MM.1S (cell line): ENCODE data around the gene IPO11.

ENCODE experiments used
- DNase-seq: peaks from one replicate; pipeline ENCODE4 v3.0.0-alpha.2; 2015
- H2AFZ ChIP-seq: fragments of 300-600 bp; sonication (generic); 2 replicates; pipeline ENCODE4 v1.6.0; 2016; ENCODE audit warnings: antibody characterized with exemption, low read length
- H3F3A ChIP-seq: fragments of 300-600 bp; sonication (generic); 2 replicates; pipeline ENCODE4 v1.6.1; 2016; ENCODE audit warnings: mild to moderate bottlenecking, antibody characterized with exemption, low read length, moderate library complexity, mixed read lengths; ENCODE audit not compliant: insufficient read depth
- H3K27ac ChIP-seq: fragments of 300-600 bp; sonication (generic); 2 replicates; pipeline ENCODE4 v1.5.1; 2016; ENCODE audit warnings: mild to moderate bottlenecking, low read length
- H3K27me3 ChIP-seq: fragments of 300-600 bp; sonication (generic); replicated peaks from 2 replicates; pipeline ENCODE4 v1.6.0; 2016; ENCODE audit warnings: low read length; ENCODE audit not compliant: insufficient read depth
- H3K36me3 ChIP-seq: fragments of 300-600 bp; sonication (generic); replicated peaks from 2 replicates; pipeline ENCODE4 v1.6.1; 2016; ENCODE audit warnings: mild to moderate bottlenecking, low read length, mixed read lengths; ENCODE audit not compliant: insufficient read depth
- H3K4me1 ChIP-seq: fragments of 300-600 bp; sonication (generic); 2 replicates; pipeline ENCODE4 v1.6.1; 2016; ENCODE audit warnings: low read length, mixed read lengths
- H3K4me2 ChIP-seq: fragments of 300-600 bp; sonication (generic); 2 replicates; pipeline ENCODE4 v1.6.0; 2016; ENCODE audit warnings: low read depth, low read length
- H3K4me3 ChIP-seq: fragments of 300-600 bp; sonication (generic); 2 replicates; pipeline ENCODE4 v1.5.1; 2016; ENCODE audit warnings: low read length, mixed read lengths
- H3K79me2 ChIP-seq: fragments of 300-600 bp; sonication (generic); 2 replicates; pipeline ENCODE4 v1.6.1; 2016; ENCODE audit warnings: mixed run types, low read length, mixed read lengths
- H3K9ac ChIP-seq: fragments of 300-600 bp; sonication (generic); 2 replicates; pipeline ENCODE4 v1.6.1; 2016; ENCODE audit warnings: low read length, mixed read lengths
- H3K9me2 ChIP-seq: fragments of 300-600 bp; sonication (generic); replicated peaks from 2 replicates; pipeline ENCODE4 v1.6.1; 2016; ENCODE audit warnings: mild to moderate bottlenecking, low read length, mixed read lengths; ENCODE audit not compliant: insufficient read depth
- H3K9me3 ChIP-seq: fragments of 300-600 bp; sonication (generic); replicated peaks from 2 replicates; pipeline ENCODE4 v1.6.1; 2016; ENCODE audit warnings: mild to moderate bottlenecking, low read length, mixed read lengths; ENCODE audit not compliant: insufficient read depth
- H4K20me1 ChIP-seq: fragments of 300-600 bp; sonication (generic); 2 replicates; pipeline ENCODE4 v1.6.1; 2016; ENCODE audit warnings: mild to moderate bottlenecking, low read length, moderate library complexity, mixed read lengths; ENCODE audit not compliant: insufficient read depth
- CTCF ChIP-seq: fragments of 300-600 bp; sonication (generic); IDR thresholded peaks from 2 replicates; pipeline ENCODE4 v1.5.1; 2016; ENCODE audit warnings: antibody characterized with exemption, low read length, mixed read lengths
- EZH2 ChIP-seq: fragments of 300-600 bp; sonication (generic); optimal IDR thresholded peaks from 2 replicates; pipeline ENCODE3; 2017; ENCODE audit warnings: low read depth, mild to moderate bottlenecking, antibody characterized with exemption, low read length, mixed read lengths
- EZH2phosphoT487 ChIP-seq: fragments of 300-600 bp; sonication (generic); IDR thresholded peaks from 2 replicates; pipeline ENCODE4 v1.6.1; 2018; ENCODE audit warnings: antibody characterized with exemption, low read length

IPO11 gene

GRCh38 chr5:62432621-62433064, 20.1 kb downstream of the IPO11 start:
- H2AFZ ChIP-seq = no peak overlapping the region
- H3K27ac ChIP-seq = no peak overlapping the region
- H3K79me2 ChIP-seq = peaks cover 87% of the 10 kb centered on the region
- H3K4me2 ChIP-seq = no peak overlapping the region
- H3K36me3 ChIP-seq = no peaks in the 10 kb centered on the region
- H3K9ac ChIP-seq = no peak overlapping the region
- no peaks in the 10 kb centered on the region for H3K4me1 ChIP-seq
- TF ChIP-seq EZH2 (no peak), CTCF (no peak), EZH2phosphoT487 (no peak)
- H4K20me1 ChIP-seq = no peaks in the 10 kb centered on the region
- no peaks in the 10 kb centered on the region for H3K27me3 ChIP-seq
- no peaks in the 10 kb centered on the region for H3K9me2 ChIP-seq
- no peak overlapping the region for H3K4me3 ChIP-seq
- no peaks in the 10 kb centered on the region for H3F3A ChIP-seq
- DNase-seq = no peak
- H3K9me3 ChIP-seq = no peaks in the 10 kb centered on the region

DNA sequence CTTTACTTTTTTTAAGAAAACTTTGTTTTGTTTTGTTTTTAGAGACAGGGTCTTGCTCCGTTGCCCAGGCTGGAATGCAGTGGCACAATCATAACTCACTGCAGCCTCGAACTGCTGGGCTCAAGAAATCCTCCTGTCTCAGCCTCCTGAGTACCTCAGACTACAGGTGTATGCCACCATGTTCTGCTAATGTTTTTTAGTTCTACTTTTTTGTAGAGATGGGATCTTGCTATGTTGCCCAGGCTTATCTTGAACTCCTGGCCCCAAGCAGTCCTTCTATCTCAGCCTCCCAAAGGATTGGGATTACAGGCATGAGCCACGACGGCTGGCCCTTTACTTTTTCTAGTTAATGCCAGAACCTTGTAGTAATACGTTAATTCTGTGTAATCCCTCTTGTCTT, 36.0 kb downstream of the IPO11 start:
- no peak overlapping the region for H3K27ac ChIP-seq
- no peak for TF ChIP-seq CTCF
- TF ChIP-seq EZH2 = no peak
- no peak for TF ChIP-seq EZH2phosphoT487
- no peaks in the 10 kb centered on the region for H3K36me3 ChIP-seq
- no peak overlapping the region for H3K9ac ChIP-seq
- H2AFZ ChIP-seq = no peak overlapping the region
- H3K4me3 ChIP-seq = no peak overlapping the region
- H3F3A ChIP-seq = no peaks in the 10 kb centered on the region
- DNase-seq = no peak
- H4K20me1 ChIP-seq = no peaks in the 10 kb centered on the region
- no peaks in the 10 kb centered on the region for H3K4me1 ChIP-seq
- H3K9me3 ChIP-seq = no peaks in the 10 kb centered on the region
- peaks cover 30% of the 10 kb centered on the region for H3K79me2 ChIP-seq
- no peaks in the 10 kb centered on the region for H3K9me2 ChIP-seq
- H3K27me3 ChIP-seq = no peaks in the 10 kb centered on the region
- H3K4me2 ChIP-seq = no peak overlapping the region

DNA sequence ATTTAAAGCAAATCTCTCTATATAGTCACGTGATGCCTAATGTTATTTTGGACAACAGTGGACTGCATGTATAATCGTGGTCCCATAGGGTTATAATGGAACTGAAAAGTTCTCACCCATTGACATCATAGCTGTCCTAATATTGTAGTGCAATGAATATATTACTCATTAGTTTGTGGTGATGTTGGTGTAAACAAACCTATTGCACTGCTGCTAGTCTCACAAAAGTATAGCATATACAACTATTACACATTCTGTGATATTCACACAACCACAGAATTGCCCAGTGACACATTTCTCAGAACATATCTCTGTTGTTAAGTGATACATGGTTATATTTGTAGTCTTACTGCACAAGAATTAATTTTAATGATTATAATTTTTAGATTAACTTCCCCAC, 37.7 kb downstream of the IPO11 start:
- Histone ChIP-seq H3K27me3 (no peaks in the 10 kb centered on the region), H3K79me2 (peaks cover 29% of the 10 kb centered on the region), H3K4me2 (no peak overlapping the region), H3K36me3 (no peaks in the 10 kb centered on the region), H4K20me1 (no peaks in the 10 kb centered on the region), H3K4me3 (no peak overlapping the region), H3F3A (no peaks in the 10 kb centered on the region), H3K9me2 (no peaks in the 10 kb centered on the region), H3K27ac (no peak overlapping the region), H3K9ac (no peak overlapping the region), H3K4me1 (no peaks in the 10 kb centered on the region), H2AFZ (no peak overlapping the region), H3K9me3 (no peaks in the 10 kb centered on the region)
- no peak for DNase-seq
- TF ChIP-seq EZH2 (no peak), EZH2phosphoT487 (no peak), CTCF (no peak)
